ENCODE results near the gene RDH13.
"Not testable (repeated sequence)": the region's sequence is repeated elsewhere in the genome, so short reads cannot be mapped to it uniquely, and the experiment has no call there.

GRCh38 chr19:55020351-55020750, 42.6 kb downstream of the RDH13 start:
- TF ChIP-seq, protein P1, sequence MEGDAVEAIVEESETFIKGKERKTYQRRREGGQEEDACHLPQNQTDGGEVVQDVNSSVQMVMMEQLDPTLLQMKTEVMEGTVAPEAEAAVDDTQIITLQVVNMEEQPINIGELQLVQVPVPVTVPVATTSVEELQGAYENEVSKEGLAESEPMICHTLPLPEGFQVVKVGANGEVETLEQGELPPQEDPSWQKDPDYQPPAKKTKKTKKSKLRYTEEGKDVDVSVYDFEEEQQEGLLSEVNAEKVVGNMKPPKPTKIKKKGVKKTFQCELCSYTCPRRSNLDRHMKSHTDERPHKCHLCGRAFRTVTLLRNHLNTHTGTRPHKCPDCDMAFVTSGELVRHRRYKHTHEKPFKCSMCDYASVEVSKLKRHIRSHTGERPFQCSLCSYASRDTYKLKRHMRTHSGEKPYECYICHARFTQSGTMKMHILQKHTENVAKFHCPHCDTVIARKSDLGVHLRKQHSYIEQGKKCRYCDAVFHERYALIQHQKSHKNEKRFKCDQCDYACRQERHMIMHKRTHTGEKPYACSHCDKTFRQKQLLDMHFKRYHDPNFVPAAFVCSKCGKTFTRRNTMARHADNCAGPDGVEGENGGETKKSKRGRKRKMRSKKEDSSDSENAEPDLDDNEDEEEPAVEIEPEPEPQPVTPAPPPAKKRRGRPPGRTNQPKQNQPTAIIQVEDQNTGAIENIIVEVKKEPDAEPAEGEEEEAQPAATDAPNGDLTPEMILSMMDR (IDR thresholded peaks at IDR 0.05): not testable (repeated sequence)
- TF ChIP-seq POLR2A (IDR thresholded peaks at IDR 0.05): not testable (repeated sequence)

Measured in lower leg skin (tissue), 3 donors.